DOHH2 (cell line): ENCODE data around the gene TTC28.
A peak's percentile ranks its signal among the peaks of the same experiment; 100 is the strongest.

Experiments used
- H3F3A ChIP-seq: fragments of 200-600 bp; sonication (generic), shearing (Covaris generic); 2 replicates; pipeline ENCODE4 v1.6.0; 2016; ENCODE audit warnings: antibody characterized with exemption, mild to moderate bottlenecking; ENCODE audit not compliant: control insufficient read depth, insufficient read depth
- H3K27ac ChIP-seq: fragments of 200-600 bp; sonication (generic); 2 replicates; pipeline ENCODE4 v1.5.1; 2014; ENCODE audit warnings: low read depth, mild to moderate bottlenecking, low read length, moderate library complexity
- H3K27me3 ChIP-seq: fragments of 200-600 bp; sonication (generic); 2 replicates; pipeline ENCODE4 v1.6.1; 2014; ENCODE audit warnings: mild to moderate bottlenecking, low read length, mixed read lengths; ENCODE audit not compliant: control insufficient read depth
- H3K36me3 ChIP-seq: fragments of 200-600 bp; sonication (generic); 2 replicates; pipeline ENCODE4 v1.6.1; 2014; ENCODE audit warnings: mild to moderate bottlenecking, low read length, moderate library complexity, mixed read lengths; ENCODE audit not compliant: control insufficient read depth
- H3K4me1 ChIP-seq: fragments of 200-600 bp; sonication (generic); 2 replicates; pipeline ENCODE4 v1.6.1; 2014; ENCODE audit warnings: mild to moderate bottlenecking, low read length, mixed read lengths; ENCODE audit not compliant: control insufficient read depth
- H3K4me2 ChIP-seq: fragments of 200-600 bp; sonication (generic); 2 replicates; pipeline ENCODE4 v1.6.0; 2014; ENCODE audit warnings: mild to moderate bottlenecking, low read length, moderate library complexity
- H3K4me3 ChIP-seq: fragments of 200-600 bp; sonication (generic); 2 replicates; pipeline ENCODE4 v1.5.1; 2014; ENCODE audit warnings: mild to moderate bottlenecking, low read length, mixed read lengths
- H3K79me2 ChIP-seq: fragments of 200-600 bp; sonication (generic); 2 replicates; pipeline ENCODE4 v1.6.1; 2014; ENCODE audit warnings: mild to moderate bottlenecking, low read length, mixed read lengths; ENCODE audit not compliant: control insufficient read depth
- H3K9me2 ChIP-seq: fragments of 200-600 bp; sonication (generic); replicated peaks from 2 replicates; pipeline ENCODE4 v1.6.1; 2014; ENCODE audit warnings: mild to moderate bottlenecking, low read length, mixed read lengths; ENCODE audit not compliant: control insufficient read depth
- H3K9me3 ChIP-seq: fragments of 200-600 bp; sonication (generic); 2 replicates; pipeline ENCODE4 v1.6.1; 2014; ENCODE audit warnings: antibody characterized with exemption, low read length, mixed read lengths; ENCODE audit not compliant: control insufficient read depth, insufficient read depth
- H4K20me1 ChIP-seq: fragments of 200-600 bp; sonication (generic); 2 replicates; pipeline ENCODE4 v1.6.0; 2014; ENCODE audit warnings: low read depth, mild to moderate bottlenecking, antibody characterized with exemption, low read length, moderate library complexity; ENCODE audit not compliant: control insufficient read depth, insufficient read depth
- CTCF ChIP-seq: fragments of 200-600 bp; sonication (generic); IDR thresholded peaks from one replicate; pipeline ENCODE4 v1.5.1; 2014; ENCODE audit warnings: antibody characterized with exemption, mild to moderate bottlenecking, low read depth, low read length; ENCODE audit not compliant: poor library complexity, severe bottlenecking
- EZH2phosphoT487 ChIP-seq: fragments of 200-600 bp; sonication (generic); IDR thresholded peaks from 2 replicates; pipeline ENCODE4 v1.6.1; 2017; ENCODE audit warnings: borderline replicate concordance, mild to moderate bottlenecking, antibody characterized with exemption, low read length, moderate library complexity, mixed read lengths

Gene TTC28

DNA sequence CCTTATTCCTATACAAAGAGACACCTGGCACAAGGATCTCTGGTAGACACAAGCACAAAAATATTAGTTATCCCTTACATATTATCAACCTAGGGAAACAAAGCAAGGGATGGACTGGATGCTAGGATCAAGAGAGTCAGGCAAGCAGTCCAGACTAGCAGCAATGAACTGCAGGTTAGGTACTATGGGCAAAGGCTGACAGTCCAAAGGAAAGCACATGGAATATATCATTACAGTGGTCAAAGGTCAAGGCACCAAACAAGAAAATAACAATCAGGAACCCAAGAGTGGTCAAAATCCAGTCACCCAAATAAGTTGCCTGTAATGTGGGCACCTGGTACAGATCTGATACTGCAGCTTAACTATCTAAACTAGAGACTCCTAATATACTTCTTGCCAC, 77.7 kb downstream of the TTC28 start:
- Histone ChIP-seq H3F3A (no peaks in the 10 kb centered on the region), H3K27ac (no peak overlapping the region), H3K9me3 (no peaks in the 10 kb centered on the region), H3K27me3 (no peaks in the 10 kb centered on the region; the same call in 1 of the 2 replicates), H3K4me1 (no peaks in the 10 kb centered on the region), H3K36me3 (no peaks in the 10 kb centered on the region), H3K4me2 (no peak overlapping the region), H3K79me2 (no peaks in the 10 kb centered on the region), H3K4me3 (no peak overlapping the region), H4K20me1 (no peaks in the 10 kb centered on the region), H3K9me2 (no peaks in the 10 kb centered on the region)
- TF ChIP-seq CTCF (no peak), EZH2phosphoT487 (no peak)

GRCh38 chr22:28600546-28601143, 79.0 kb downstream of the TTC28 start:
- H3F3A ChIP-seq = no peaks in the 10 kb centered on the region
- no peaks in the 10 kb centered on the region for H3K9me2 ChIP-seq
- no peak overlapping the region for H3K27ac ChIP-seq
- no peaks in the 10 kb centered on the region for H3K4me1 ChIP-seq
- no peaks in the 10 kb centered on the region for H3K36me3 ChIP-seq
- H3K27me3 ChIP-seq = no peaks in the 10 kb centered on the region; the same call in 1 of the 2 replicates
- TF ChIP-seq EZH2phosphoT487 = no peak
- peak; percentile 33 for TF ChIP-seq CTCF
- no peaks in the 10 kb centered on the region for H4K20me1 ChIP-seq
- no peaks in the 10 kb centered on the region for H3K79me2 ChIP-seq
- H3K4me3 ChIP-seq = no peak overlapping the region
- no peaks in the 10 kb centered on the region for H3K9me3 ChIP-seq
- no peak overlapping the region for H3K4me2 ChIP-seq

- Histone ChIP-seq H3K9me3 (no peaks in the 10 kb centered on the region), H3K4me2 (no peak overlapping the region), H3F3A (no peaks in the 10 kb centered on the region), H4K20me1 (no peaks in the 10 kb centered on the region), H3K79me2 (no peaks in the 10 kb centered on the region), H3K36me3 (no peaks in the 10 kb centered on the region), H3K27me3 (no peaks in the 10 kb centered on the region; the same call in 1 of the 2 replicates), H3K4me3 (no peak overlapping the region), H3K4me1 (no peaks in the 10 kb centered on the region), H3K27ac (no peak overlapping the region), H3K9me2 (no peaks in the 10 kb centered on the region)
- no peak for TF ChIP-seq EZH2phosphoT487
- TF ChIP-seq CTCF = no peak
Observed at GRCh38 chr22:28599693-28600092, 79.9 kb downstream of the TTC28 start.
